A549 (cell line): ENCODE measurements around the gene TIMP1.
A peak's percentile ranks its signal among the peaks of the same experiment; 100 is the strongest.

Source experiments
- FOSL2 ChIP-seq, 2 experiments: fragments of 450-650 bp in 1 of 2; fragments of >200 bp in 1 of 2; sonication (Bioruptor Twin) in 1 of 2; formaldehyde crosslinking; IDR thresholded peaks; 2 replicates each; pipeline versions ENCODE4 v1.5.0 to v1.6.1; 2016 to 2020; ENCODE audit warnings: mild to moderate bottlenecking in 1 of 2, moderate library complexity in 1 of 2
- MAX ChIP-seq: IDR thresholded peaks from 2 replicates; pipeline ENCODE4 v1.6.1; 2012
- RAD21 ChIP-seq, 2 experiments: fragments of >200 bp in 1 of 2; sonication (Bioruptor Twin) in 1 of 2; formaldehyde crosslinking in 1 of 2; IDR thresholded peaks in 1 of 2; conservative IDR thresholded peaks in 1 of 2; 2 replicates in 1 of 2; 3 replicates in 1 of 2; pipeline ENCODE4 v1.6.1; 2012 to 2018; ENCODE audit warnings: inconsistent platforms in 1 of 2
- TP53 ChIP-seq: fragments of 250-450 bp; sonication (Bioruptor Pico); IDR thresholded peaks from 2 replicates; pipeline ENCODE4 v1.5.0; 2021; ENCODE audit warnings: mild to moderate bottlenecking, moderate library complexity
- USF2 ChIP-seq: fragments of 450-650 bp; IDR thresholded peaks from 2 replicates; pipeline ENCODE4 v1.6.1; 2014; ENCODE audit warnings: antibody characterized with exemption
- TF ChIP-seq, protein P1 (sequence below): fragments of >200 bp; sonication (Bioruptor Twin); formaldehyde crosslinking; IDR thresholded peaks from 3 replicates; pipeline ENCODE4 v1.5.1; 2016
- TF ChIP-seq, protein P2 (sequence below): fragments of 200-600 bp; sonication (generic); IDR thresholded peaks from 2 replicates; pipeline ENCODE4 v1.6.1; 2016; ENCODE audit warnings: antibody characterized with exemption, mild to moderate bottlenecking, moderate library complexity

GRCh38 chrX:47540754-47541538 lies 41.3 kb upstream of the TIMP1 start:
- TF ChIP-seq, protein P1, sequence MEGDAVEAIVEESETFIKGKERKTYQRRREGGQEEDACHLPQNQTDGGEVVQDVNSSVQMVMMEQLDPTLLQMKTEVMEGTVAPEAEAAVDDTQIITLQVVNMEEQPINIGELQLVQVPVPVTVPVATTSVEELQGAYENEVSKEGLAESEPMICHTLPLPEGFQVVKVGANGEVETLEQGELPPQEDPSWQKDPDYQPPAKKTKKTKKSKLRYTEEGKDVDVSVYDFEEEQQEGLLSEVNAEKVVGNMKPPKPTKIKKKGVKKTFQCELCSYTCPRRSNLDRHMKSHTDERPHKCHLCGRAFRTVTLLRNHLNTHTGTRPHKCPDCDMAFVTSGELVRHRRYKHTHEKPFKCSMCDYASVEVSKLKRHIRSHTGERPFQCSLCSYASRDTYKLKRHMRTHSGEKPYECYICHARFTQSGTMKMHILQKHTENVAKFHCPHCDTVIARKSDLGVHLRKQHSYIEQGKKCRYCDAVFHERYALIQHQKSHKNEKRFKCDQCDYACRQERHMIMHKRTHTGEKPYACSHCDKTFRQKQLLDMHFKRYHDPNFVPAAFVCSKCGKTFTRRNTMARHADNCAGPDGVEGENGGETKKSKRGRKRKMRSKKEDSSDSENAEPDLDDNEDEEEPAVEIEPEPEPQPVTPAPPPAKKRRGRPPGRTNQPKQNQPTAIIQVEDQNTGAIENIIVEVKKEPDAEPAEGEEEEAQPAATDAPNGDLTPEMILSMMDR: peak; percentile 54
- TF ChIP-seq USF2 (no peak), MAX (peak; percentile 26; the same call in 1 of the 2 replicates), FOSL2 (IDR thresholded peaks at IDR 0.05) (no peak), FOSL2 (CRISPR knock-in tag; IDR thresholded peaks at IDR 0.05) (no peak), RAD21 (conservative IDR thresholded peaks at IDR 0.05 in 1 of 2, IDR thresholded peaks at IDR 0.05 in 1 of 2) (peak; percentile 50 to 62), TP53 (no peak)
- TF ChIP-seq, protein P2, sequence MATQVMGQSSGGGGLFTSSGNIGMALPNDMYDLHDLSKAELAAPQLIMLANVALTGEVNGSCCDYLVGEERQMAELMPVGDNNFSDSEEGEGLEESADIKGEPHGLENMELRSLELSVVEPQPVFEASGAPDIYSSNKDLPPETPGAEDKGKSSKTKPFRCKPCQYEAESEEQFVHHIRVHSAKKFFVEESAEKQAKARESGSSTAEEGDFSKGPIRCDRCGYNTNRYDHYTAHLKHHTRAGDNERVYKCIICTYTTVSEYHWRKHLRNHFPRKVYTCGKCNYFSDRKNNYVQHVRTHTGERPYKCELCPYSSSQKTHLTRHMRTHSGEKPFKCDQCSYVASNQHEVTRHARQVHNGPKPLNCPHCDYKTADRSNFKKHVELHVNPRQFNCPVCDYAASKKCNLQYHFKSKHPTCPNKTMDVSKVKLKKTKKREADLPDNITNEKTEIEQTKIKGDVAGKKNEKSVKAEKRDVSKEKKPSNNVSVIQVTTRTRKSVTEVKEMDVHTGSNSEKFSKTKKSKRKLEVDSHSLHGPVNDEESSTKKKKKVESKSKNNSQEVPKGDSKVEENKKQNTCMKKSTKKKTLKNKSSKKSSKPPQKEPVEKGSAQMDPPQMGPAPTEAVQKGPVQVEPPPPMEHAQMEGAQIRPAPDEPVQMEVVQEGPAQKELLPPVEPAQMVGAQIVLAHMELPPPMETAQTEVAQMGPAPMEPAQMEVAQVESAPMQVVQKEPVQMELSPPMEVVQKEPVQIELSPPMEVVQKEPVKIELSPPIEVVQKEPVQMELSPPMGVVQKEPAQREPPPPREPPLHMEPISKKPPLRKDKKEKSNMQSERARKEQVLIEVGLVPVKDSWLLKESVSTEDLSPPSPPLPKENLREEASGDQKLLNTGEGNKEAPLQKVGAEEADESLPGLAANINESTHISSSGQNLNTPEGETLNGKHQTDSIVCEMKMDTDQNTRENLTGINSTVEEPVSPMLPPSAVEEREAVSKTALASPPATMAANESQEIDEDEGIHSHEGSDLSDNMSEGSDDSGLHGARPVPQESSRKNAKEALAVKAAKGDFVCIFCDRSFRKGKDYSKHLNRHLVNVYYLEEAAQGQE: no peak
